Kidney capillary endothelial cell (primary cell): ENCODE measurements around the gene RHD.
"Not testable (repeated sequence)": the region's sequence is repeated elsewhere in the genome, so short reads cannot be mapped to it uniquely, and the experiment has no call there.

Source experiments
- DNase-seq: peaks from one replicate; pipeline ENCODE4 v3.0.0-alpha.2; 2018; ENCODE audit warnings: low spot score

The RHD gene

GRCh38 chr1:25356441-25356840 lies 84.1 kb downstream of the RHD start:
- DNase-seq: no peak

- no peak for DNase-seq
These were observed 84.5 kb downstream of the RHD start for GRCh38 chr1:25356848-25357247.

GRCh38 chr1:25360596-25361581 lies 88.6 kb downstream of the RHD start:
- DNase-seq: peak; percentile 77

GRCh38 chr1:25361901-25362300 lies 89.6 kb downstream of the RHD start:
- no peak for DNase-seq

GRCh38 chr1:25362634-25363559 lies 90.6 kb downstream of the RHD start:
- DNase-seq: not testable (repeated sequence)

GRCh38 chr1:25369241-25369640 lies 96.9 kb downstream of the RHD start:
- DNase-seq: no peak

- DNase-seq: not testable (repeated sequence)
These were observed 97.5 kb downstream of the RHD start for GRCh38 chr1:25369691-25370271.

GRCh38 chr1:25371757-25372156 lies 99.4 kb downstream of the RHD start:
- peak; percentile 33 for DNase-seq

- not testable (repeated sequence) for DNase-seq
These were observed 106.1 kb downstream of the RHD start for GRCh38 chr1:25378367-25378766.
